ENCODE measurements around the gene SSX5. TPM values are rescaled to one million over a fixed set of nuclear protein-coding genes. Genes with fewer than 3 reads are reported as not detected.
"Not testable (repeated sequence)": the region's sequence is repeated elsewhere in the genome, so short reads cannot be mapped to it uniquely, and the experiment has no call there.

The SSX5 gene
- total RNA-seq = not detected
- long read RNA-seq = 0 reads

- intact Hi-C loops (cut with DNase I) = no loop called here
- DNase-seq (no peak), ATAC-seq (no peak)
These were observed at the start of gene SSX5 for GRCh38 chrX:48196745-48197201. SSX5 (minus strand) TSS chrX:48196795; CDS start chrX:48195358, 1,437 bp downstream.

- ATAC-seq = not testable (repeated sequence)
These were observed 27.6 kb upstream of the SSX5 start for GRCh38 chrX:48224196-48224595.

GRCh38 chrX:48214341-48214740 is 17.7 kb upstream of the SSX5 start:
- not testable (repeated sequence) for ATAC-seq

More at GRCh38 chrX:48224196-48224595, 27.6 kb upstream of the SSX5 start:
- DNase-seq; intact Hi-C loops (cut with DNase I): not testable (repeated sequence)

GRCh38 chrX:48190024-48190423 is 6.6 kb downstream of the SSX5 start:
- intact Hi-C loops (cut with DNase I); DNase-seq; ATAC-seq: not testable (repeated sequence)

More at GRCh38 chrX:48214341-48214740, 17.7 kb upstream of the SSX5 start:
- intact Hi-C loops (cut with DNase I); DNase-seq: not testable (repeated sequence)

- DNase-seq; ATAC-seq; intact Hi-C loops (cut with DNase I): not testable (repeated sequence)
These were observed 14.7 kb downstream of the SSX5 start for GRCh38 chrX:48181882-48182281.

GRCh38 chrX:48180811-48181210 is 15.8 kb downstream of the SSX5 start:
- intact Hi-C loops (cut with DNase I) = no loop called here
- no peak for DNase-seq
- ATAC-seq = no peak

GRCh38 chrX:48179691-48180090 is 16.9 kb downstream of the SSX5 start:
- intact Hi-C loops (cut with DNase I) = no loop called here
- no peak for ATAC-seq
- no peak for DNase-seq

- ATAC-seq; DNase-seq; intact Hi-C loops (cut with DNase I): not testable (repeated sequence)
These were observed 30.3 kb downstream of the SSX5 start for GRCh38 chrX:48166322-48166721.

- no peak for DNase-seq
- intact Hi-C loops (cut with DNase I) = no loop called here
- ATAC-seq = no peak
These were observed 31.4 kb downstream of the SSX5 start for GRCh38 chrX:48165241-48165640.

GRCh38 chrX:48156014-48156413 is 40.6 kb downstream of the SSX5 start:
- no peak for DNase-seq
- no peak for ATAC-seq
- intact Hi-C loops (cut with DNase I) = no loop called here

- intact Hi-C loops (cut with DNase I) = no loop called here
- DNase-seq (no peak), ATAC-seq (no peak)
These were observed 41.8 kb downstream of the SSX5 start for GRCh38 chrX:48154796-48155195.

GRCh38 chrX:48153769-48154168 is 42.8 kb downstream of the SSX5 start:
- intact Hi-C loops (cut with DNase I) = no loop called here
- DNase-seq = no peak
- ATAC-seq = no peak

GRCh38 chrX:48142697-48143096 is 53.9 kb downstream of the SSX5 start:
- intact Hi-C loops (cut with DNase I); ATAC-seq; DNase-seq: not testable (repeated sequence)

- ATAC-seq; intact Hi-C loops (cut with DNase I); DNase-seq: not testable (repeated sequence)
These were observed 54.6 kb downstream of the SSX5 start for GRCh38 chrX:48141810-48142508.

- ATAC-seq; DNase-seq; intact Hi-C loops (cut with DNase I): not testable (repeated sequence)
These were observed 57.5 kb downstream of the SSX5 start for GRCh38 chrX:48139076-48139475.

Other genes with a start within 250 kb of the SSX5 start
- 1 to 10 TPM; 2.7 to 2.9 TPM for gene ZNF182, start 192.8 kb downstream of the SSX5 start, total RNA-seq
- gene SPACA5, start 189.8 kb downstream of the SSX5 start, total RNA-seq = not detected
- 1 to 10 TPM; 1.7 to 2.8 TPM for gene ZNF630, start 125.2 kb downstream of the SSX5 start, total RNA-seq
- not detected for gene SPACA5B, start 66.2 kb downstream of the SSX5 start, total RNA-seq
- not detected for gene SSX1, start 58.6 kb upstream of the SSX5 start, total RNA-seq
- gene SSX3, start 159.9 kb upstream of the SSX5 start, total RNA-seq = not detected
- not detected for gene SSX4, start 186.7 kb upstream of the SSX5 start, total RNA-seq
- not detected for gene SSX4B, start 215.2 kb upstream of the SSX5 start, total RNA-seq

All from left cardiac atrium (tissue), 4 donors.